ENCODE data around the gene METTL4. TPM values are rescaled to one million over a fixed set of nuclear protein-coding genes. Genes with fewer than 3 reads are reported as not detected.

Gene METTL4
- total RNA-seq, 1 experiment from 2014 or later: 8.6 TPM

- CTCF ChIA-PET: no interaction called here
Observed at GRCh38 chr18:2518473-2518872, 52.8 kb downstream of the METTL4 start.

GRCh38 chr18:2515908-2516625 is 55.2 kb downstream of the METTL4 start:
- intact Hi-C loops (cut with micrococcal nuclease): loop anchor here (1.0 to 5.0 kb wide), 4 partner anchors 34 to 259 kb away; no protein-coding TSS in a partner anchor
- ChIA-PET POLR2A (ENCODE audit: unreplicated experiment) (no interaction called here), CTCF (no interaction called here)
- Histone ChIP-seq H3K9me3 (ENCODE audit: low read length) (no peaks in the 10 kb centered on the region), H2AFZ (ENCODE audit: low read length) (peak overlapping the region; percentile 45), H3K79me2 (ENCODE audit: low read length) (no peaks in the 10 kb centered on the region), H3K36me3 (ENCODE audit: low read depth, low read length) (no peaks in the 10 kb centered on the region), H3F3A (ENCODE audit: low read length, unreplicated experiment) (peaks cover 3% of the 10 kb centered on the region), H3K9me2 (replicated peaks; ENCODE audit: low read length) (no peaks in the 10 kb centered on the region), H3K4me3 (ENCODE audit: low read length) (peak overlapping the region; percentile 20), H3K4me2 (ENCODE audit: low read length) (peak overlapping the region; percentile 58), H3K4me1 (ENCODE audit: insufficient read depth, low read length) (peaks cover 36% of the 10 kb centered on the region), H4K20me1 (ENCODE audit: low read length) (no peaks in the 10 kb centered on the region), H3K27me3 (ENCODE audit: low read length) (no peaks in the 10 kb centered on the region), H3K9ac (ENCODE audit: low read length) (peak overlapping the region; percentile 80), H3K27ac (ENCODE audit: low read length) (peak overlapping the region; percentile 95)
- BruUV-seq (replicated peaks): TSS peak; percentile 75
- peak; percentile 98 for DNase-seq
- TF ChIP-seq EZH2 (IDR thresholded peaks at IDR 0.05; ENCODE audit: low read length, unreplicated experiment) (no peak), EZH2phosphoT487 (IDR thresholded peaks at IDR 0.05; ENCODE audit: borderline replicate concordance, low read length) (no peak), CTCF (conservative IDR thresholded peaks at IDR 0.05; ENCODE audit: low read depth, low read length) (no peak)
- ATAC-seq: peak; percentile 92

More at GRCh38 chr18:2518473-2518872, 52.8 kb downstream of the METTL4 start:
- POLR2A ChIA-PET (ENCODE audit: unreplicated experiment): interaction anchor here (0.6 kb wide), 1 partner anchor 21 kb away, joined by 3 read pairs; no protein-coding TSS in a partner anchor
- no peak overlapping the region for H3K9ac ChIP-seq (ENCODE audit: low read length)
- BruUV-seq (replicated peaks): no TSS peak
- H3K79me2 ChIP-seq (ENCODE audit: low read length): no peaks in the 10 kb centered on the region
- no peak for TF ChIP-seq EZH2 (IDR thresholded peaks at IDR 0.05; ENCODE audit: low read length, unreplicated experiment)
- no peak for TF ChIP-seq EZH2phosphoT487 (IDR thresholded peaks at IDR 0.05; ENCODE audit: borderline replicate concordance, low read length)
- no peak for TF ChIP-seq CTCF (conservative IDR thresholded peaks at IDR 0.05; ENCODE audit: low read depth, low read length)
- H2AFZ ChIP-seq (ENCODE audit: low read length): no peak overlapping the region
- H4K20me1 ChIP-seq (ENCODE audit: low read length): no peaks in the 10 kb centered on the region
- no peaks in the 10 kb centered on the region for H3K27me3 ChIP-seq (ENCODE audit: low read length)
- no peak overlapping the region for H3K4me3 ChIP-seq (ENCODE audit: low read length)
- H3K27ac ChIP-seq (ENCODE audit: low read length): no peak overlapping the region
- peaks cover 3% of the 10 kb centered on the region for H3F3A ChIP-seq (ENCODE audit: low read length, unreplicated experiment)
- H3K4me1 ChIP-seq (ENCODE audit: insufficient read depth, low read length): peaks cover 33% of the 10 kb centered on the region
- no peaks in the 10 kb centered on the region for H3K9me3 ChIP-seq (ENCODE audit: low read length)
- H3K36me3 ChIP-seq (ENCODE audit: low read depth, low read length): no peaks in the 10 kb centered on the region
- H3K9me2 ChIP-seq (replicated peaks; ENCODE audit: low read length): no peaks in the 10 kb centered on the region
- no peak for ATAC-seq
- DNase-seq: no peak
- no peak overlapping the region for H3K4me2 ChIP-seq (ENCODE audit: low read length)
- intact Hi-C loops (cut with micrococcal nuclease): loop anchor here (5.0 kb wide), 2 partner anchors 36 to 261 kb away; no protein-coding TSS in a partner anchor
